ENCODE results near the gene ZNF45. TPM values are rescaled to one million over a fixed set of nuclear protein-coding genes. Genes with fewer than 3 reads are reported as not detected.

Gene ZNF45
- polyA plus RNA-seq, 1 of the 3 experiments (the other 2 are of a cell fraction) = 9.7 TPM

- TF ChIP-seq USF2 (IDR thresholded peaks at IDR 0.05; ENCODE audit: borderline replicate concordance, low read depth, low read length) (no peak), MXI1 (IDR thresholded peaks at IDR 0.05; ENCODE audit: low read depth, low read length) (peak; percentile 42; the same call in 1 of the 2 replicates), NFIC (IDR thresholded peaks at IDR 0.05; ENCODE audit: borderline replicate concordance) (no peak), EP300 (IDR thresholded peaks at IDR 0.05; ENCODE audit: borderline replicate concordance in 1 of 2, low read depth in 1 of 2, low read length in 1 of 2) (no peak), RAD21 (IDR thresholded peaks at IDR 0.05; ENCODE audit: low read length) (no peak), TEAD4 (IDR thresholded peaks at IDR 0.05; ENCODE audit: borderline replicate concordance, insufficient read depth) (no peak), TAF1 (IDR thresholded peaks at IDR 0.05; ENCODE audit: borderline replicate concordance, low read depth, low read length) (peak; percentile 52), FOXM1 (IDR thresholded peaks at IDR 0.05; ENCODE audit: low read depth) (no peak), JUND (IDR thresholded peaks at IDR 0.05) (no peak), EZH2phosphoT487 (IDR thresholded peaks at IDR 0.05; ENCODE audit: borderline replicate concordance, low read depth) (no peak), RXRA (IDR thresholded peaks at IDR 0.05; ENCODE audit: borderline replicate concordance, low read depth) (no peak), SMC3 (IDR thresholded peaks at IDR 0.05; ENCODE audit: low read depth, low read length) (no peak), YY1 (IDR thresholded peaks at IDR 0.05; ENCODE audit: low read depth) (peak; percentile 87)
Observed at GRCh38 chr19:43901395-43902390, 33.4 kb downstream of the ZNF45 start (continued).

GRCh38 chr19:43895727-43896308, 39.3 kb downstream of the ZNF45 start:
- TF ChIP-seq ZBTB33 (IDR thresholded peaks at IDR 0.05; ENCODE audit: borderline replicate concordance, low read depth) (no peak), MAX (IDR thresholded peaks at IDR 0.05; ENCODE audit: low read depth) (no peak), NRF1 (IDR thresholded peaks at IDR 0.05; ENCODE audit: low read depth, low read length) (no peak), GATA2 (CRISPR knock-in tag; IDR thresholded peaks at IDR 0.05) (no peak), MXI1 (IDR thresholded peaks at IDR 0.05; ENCODE audit: low read depth, low read length) (no peak), SIN3A (IDR thresholded peaks at IDR 0.05; ENCODE audit: borderline replicate concordance, low read depth, low read length) (no peak), TCF12 (IDR thresholded peaks at IDR 0.05) (no peak), SMC3 (IDR thresholded peaks at IDR 0.05; ENCODE audit: low read depth, low read length) (no peak)
- H3K36me3 ChIP-seq (replicated peaks in 1 of 2; ENCODE audit: control insufficient read depth in 1 of 2, insufficient read depth in 2 of 2, low read length in 1 of 2) = peaks cover 2 to 25% of the 10 kb centered on the region in 2 experiments
- no peaks in the 10 kb centered on the region for H3K79me2 ChIP-seq (ENCODE audit: insufficient read depth)
- no peak overlapping the region for H3K4me2 ChIP-seq
- no peak overlapping the region for H2AFZ ChIP-seq (ENCODE audit: low read depth)
- H3K4me3 ChIP-seq (ENCODE audit: low read depth in 2 of 2, low read length in 1 of 2) = no peak overlapping the region
- CTCF ChIA-PET = no interaction called here
- no peaks in the 10 kb centered on the region; the same call in 1 of the 2 replicates for H3K9me3 ChIP-seq
- POLR2A ChIA-PET = no interaction called here
- WGBS (ENCODE audit: low lambda C conversion rate) = 49% methylated on average over 2 of the region's 2 CpGs
- no peak overlapping the region for H3K27ac ChIP-seq (ENCODE audit: low read depth in 2 of 2, low read length in 1 of 2)
- no peaks in the 10 kb centered on the region for H4K20me1 ChIP-seq (ENCODE audit: insufficient read depth)
- DNase-seq = no peak
- no peak overlapping the region for H3K9ac ChIP-seq
- H3K4me1 ChIP-seq (ENCODE audit: control insufficient read depth in 1 of 2, insufficient read depth in 2 of 2, low read depth in 1 of 2, low read length in 1 of 2) = no peaks in the 10 kb centered on the region
- H3K27me3 ChIP-seq (ENCODE audit: insufficient read depth) = no peaks in the 10 kb centered on the region
- no peaks in the 10 kb centered on the region for H3K9me2 ChIP-seq
- H3F3A ChIP-seq (replicated peaks; ENCODE audit: insufficient read depth) = no peaks in the 10 kb centered on the region

All from SK-N-SH (cell line).